Karpas-422 (cell line): ENCODE results near the gene NOTCH1. TPM values are rescaled to one million over a fixed set of nuclear protein-coding genes. Genes with fewer than 3 reads are reported as not detected.
A peak's percentile ranks its signal among the peaks of the same experiment; 100 is the strongest.

Experiments used
- DNase-seq: peaks from one replicate; pipeline ENCODE4 v3.0.0-alpha.2; 2015
- H2AFZ ChIP-seq: fragments of 200-600 bp; sonication (generic); 2 replicates; pipeline ENCODE4 v1.6.1; 2014; ENCODE audit warnings: antibody characterized with exemption, low read length, mixed read lengths
- H3K27ac ChIP-seq: fragments of 200-600 bp; sonication (generic); 2 replicates; pipeline ENCODE4 v1.5.1; 2014; ENCODE audit warnings: mild to moderate bottlenecking, low read length, moderate library complexity
- H3K27me3 ChIP-seq: fragments of 200-600 bp; sonication (generic); 2 replicates; pipeline ENCODE4 v1.6.1; 2014; ENCODE audit warnings: low read length, mixed read lengths
- H3K36me3 ChIP-seq: fragments of 200-600 bp; sonication (generic); 2 replicates; pipeline ENCODE4 v1.6.1; 2014; ENCODE audit warnings: low read length, mixed read lengths; ENCODE audit not compliant: insufficient read depth
- H3K4me1 ChIP-seq: fragments of 200-600 bp; sonication (generic); 2 replicates; pipeline ENCODE4 v1.6.1; 2014; ENCODE audit warnings: mild to moderate bottlenecking, low read length, mixed read lengths
- H3K4me2 ChIP-seq: fragments of 200-600 bp; sonication (generic); 2 replicates; pipeline ENCODE4 v1.6.1; 2014; ENCODE audit warnings: low read length, low read depth, mild to moderate bottlenecking; ENCODE audit not compliant: poor library complexity, severe bottlenecking
- H3K4me3 ChIP-seq: fragments of 200-600 bp; sonication (generic); 2 replicates; pipeline ENCODE4 v1.5.1; 2014; ENCODE audit warnings: mild to moderate bottlenecking, antibody characterized with exemption, low read length, mixed read lengths
- H3K79me2 ChIP-seq: fragments of 200-600 bp; sonication (generic); 2 replicates; pipeline ENCODE4 v1.6.1; 2014; ENCODE audit warnings: mild to moderate bottlenecking, low read length, mixed read lengths
- H3K9ac ChIP-seq: fragments of 200-600 bp; sonication (generic); 2 replicates; pipeline ENCODE4 v1.6.0; 2014; ENCODE audit warnings: low read length
- H3K9me2 ChIP-seq: fragments of 200-600 bp; sonication (generic), shearing (Covaris generic); replicated peaks from 2 replicates; pipeline ENCODE4 v1.6.0; 2014; ENCODE audit warnings: mild to moderate bottlenecking, low read length, moderate library complexity; ENCODE audit not compliant: insufficient read depth
- H3K9me3 ChIP-seq: fragments of 300-700, 200-600 bp; sonication (generic); 2 replicates; pipeline ENCODE4 v1.6.1; 2014; ENCODE audit warnings: low read length, mixed read lengths
- H4K20me1 ChIP-seq: fragments of 200-600 bp; sonication (generic); 2 replicates; pipeline ENCODE4 v1.6.1; 2014; ENCODE audit warnings: mild to moderate bottlenecking, antibody characterized with exemption, low read length, low read depth; ENCODE audit not compliant: insufficient read depth
- total RNA-seq: library from RNA; depleted of rRNA; stranded (reverse); fragments of >200 nt; shearing (Covaris generic); gene quantifications from 2 replicates; pipeline ENCODE4 v1.2.3, GENCODE V29; 2014; ENCODE audit warnings: low replicate concordance

Gene NOTCH1
- total RNA-seq, 1 experiment from 2014 or later, result 15.0 TPM

- no peak for DNase-seq
- Histone ChIP-seq H3K9me2 (no peaks in the 10 kb centered on the region), H3K9ac (peak overlapping the region; percentile 89), H3K79me2 (peaks cover 34% of the 10 kb centered on the region), H3K9me3 (no peaks in the 10 kb centered on the region), H3K4me1 (peaks cover 23% of the 10 kb centered on the region), H3K36me3 (no peaks in the 10 kb centered on the region), H3K4me3 (peak overlapping the region; percentile 74), H2AFZ (peak overlapping the region; percentile 94; the same call in 1 of the 2 replicates), H3K27ac (no peak overlapping the region), H3K27me3 (no peaks in the 10 kb centered on the region), H4K20me1 (peaks cover 28% of the 10 kb centered on the region; the same call in 1 of the 2 replicates), H3K4me2 (peak overlapping the region; percentile 97)
These were observed 61.4 kb downstream of the NOTCH1 start for GRCh38 chr9:136484153-136485048.

- H3K9ac ChIP-seq, result peak overlapping the region; percentile 89
- peak overlapping the region; percentile 97 for H3K4me2 ChIP-seq
- peak overlapping the region; percentile 74 for H3K4me3 ChIP-seq
- H3K79me2 ChIP-seq, result peaks cover 41% of the 10 kb centered on the region
- no peaks in the 10 kb centered on the region for H3K9me2 ChIP-seq
- H3K27ac ChIP-seq, result peak overlapping the region; percentile 94
- DNase-seq, result peak; percentile 97
- H3K9me3 ChIP-seq, result no peaks in the 10 kb centered on the region
- H4K20me1 ChIP-seq, result peaks cover 31% of the 10 kb centered on the region; the same call in 1 of the 2 replicates
- peak overlapping the region; percentile 94; the same call in 1 of the 2 replicates for H2AFZ ChIP-seq
- peaks cover 23% of the 10 kb centered on the region for H3K4me1 ChIP-seq
- H3K27me3 ChIP-seq, result no peaks in the 10 kb centered on the region
- no peaks in the 10 kb centered on the region for H3K36me3 ChIP-seq
These were observed 62.2 kb downstream of the NOTCH1 start for GRCh38 chr9:136483589-136484152.

GRCh38 chr9:136482793-136483588 lies 62.9 kb downstream of the NOTCH1 start, which contains the start of gene SEC16A:
Gene SEC16A (minus strand): TSS chr9:136483040. CDS start chr9:136477615, 5,425 bp downstream.
- no peaks in the 10 kb centered on the region for H3K9me3 ChIP-seq
- H3K4me1 ChIP-seq, result peaks cover 23% of the 10 kb centered on the region
- H3K9me2 ChIP-seq, result no peaks in the 10 kb centered on the region
- peak; percentile 99 for DNase-seq
- H2AFZ ChIP-seq, result peak within 1 kb of the TSS; percentile 94; the same call in 1 of the 2 replicates
- H3K9ac ChIP-seq, result peak within 1 kb of the TSS; percentile 89
- H3K4me2 ChIP-seq, result peak within 1 kb of the TSS; percentile 97
- peak within 1 kb of the TSS; percentile 88 for H3K4me3 ChIP-seq
- peak within 1 kb of the TSS; percentile 94 for H3K27ac ChIP-seq
- H3K36me3 ChIP-seq, result no peaks in the 10 kb centered on the region
- H4K20me1 ChIP-seq, result peaks cover 31% of the 10 kb centered on the region; the same call in 1 of the 2 replicates
- peaks cover 48% of the 10 kb centered on the region for H3K79me2 ChIP-seq
- no peaks in the 10 kb centered on the region for H3K27me3 ChIP-seq

GRCh38 chr9:136482046-136482792 lies 63.6 kb downstream of the NOTCH1 start:
- Histone ChIP-seq H3K4me1 (peaks cover 23% of the 10 kb centered on the region), H3K9ac (peak overlapping the region; percentile 81), H3K36me3 (peaks cover 4% of the 10 kb centered on the region; the same call in 1 of the 2 replicates), H3K27me3 (no peaks in the 10 kb centered on the region), H3K4me3 (peak overlapping the region; percentile 88), H3K4me2 (peak overlapping the region; percentile 88), H2AFZ (no peak overlapping the region), H3K79me2 (peaks cover 55% of the 10 kb centered on the region), H3K27ac (peak overlapping the region; percentile 20; the same call in 1 of the 2 replicates), H3K9me2 (no peaks in the 10 kb centered on the region), H4K20me1 (peaks cover 31% of the 10 kb centered on the region; the same call in 1 of the 2 replicates), H3K9me3 (no peaks in the 10 kb centered on the region)
- peak; percentile 44 for DNase-seq

GRCh38 chr9:136481558-136481957 lies 64.3 kb downstream of the NOTCH1 start:
- H3K79me2 ChIP-seq, result peaks cover 56% of the 10 kb centered on the region
- H3K4me1 ChIP-seq, result peaks cover 23% of the 10 kb centered on the region
- no peaks in the 10 kb centered on the region for H3K9me3 ChIP-seq
- H4K20me1 ChIP-seq, result peaks cover 31% of the 10 kb centered on the region; the same call in 1 of the 2 replicates
- no peak for DNase-seq
- peaks cover 10% of the 10 kb centered on the region; the same call in 1 of the 2 replicates for H3K36me3 ChIP-seq
- H3K4me3 ChIP-seq, result peak overlapping the region; percentile 88
- H3K27ac ChIP-seq, result no peak overlapping the region
- H3K9ac ChIP-seq, result peak overlapping the region; percentile 81
- peak overlapping the region; percentile 88 for H3K4me2 ChIP-seq
- H2AFZ ChIP-seq, result no peak overlapping the region
- H3K9me2 ChIP-seq, result no peaks in the 10 kb centered on the region
- no peaks in the 10 kb centered on the region for H3K27me3 ChIP-seq

GRCh38 chr9:136476369-136477150 lies 69.3 kb downstream of the NOTCH1 start:
- H4K20me1 ChIP-seq, result peaks cover 19% of the 10 kb centered on the region; the same call in 1 of the 2 replicates
- H2AFZ ChIP-seq, result no peak overlapping the region
- DNase-seq, result no peak
- H3K4me3 ChIP-seq, result no peak overlapping the region
- no peak overlapping the region for H3K4me2 ChIP-seq
- no peaks in the 10 kb centered on the region for H3K9me2 ChIP-seq
- no peak overlapping the region for H3K27ac ChIP-seq
- H3K27me3 ChIP-seq, result no peaks in the 10 kb centered on the region
- H3K4me1 ChIP-seq, result peaks cover 3% of the 10 kb centered on the region
- H3K9ac ChIP-seq, result no peak overlapping the region
- H3K36me3 ChIP-seq, result peaks cover 27% of the 10 kb centered on the region
- H3K9me3 ChIP-seq, result no peaks in the 10 kb centered on the region
- peaks cover 59% of the 10 kb centered on the region for H3K79me2 ChIP-seq
